Measurements from ENCODE around the gene CDH10. TPM values are rescaled to one million over a fixed set of nuclear protein-coding genes. Genes with fewer than 3 reads are reported as not detected.

CDH10 gene
- total and polyA plus RNA-seq, 2 of the 13 experiments (the other 11 are each of a cell fraction or from before 2014, with no cell fraction given), result 0.01 to 0.04 TPM

DNA sequence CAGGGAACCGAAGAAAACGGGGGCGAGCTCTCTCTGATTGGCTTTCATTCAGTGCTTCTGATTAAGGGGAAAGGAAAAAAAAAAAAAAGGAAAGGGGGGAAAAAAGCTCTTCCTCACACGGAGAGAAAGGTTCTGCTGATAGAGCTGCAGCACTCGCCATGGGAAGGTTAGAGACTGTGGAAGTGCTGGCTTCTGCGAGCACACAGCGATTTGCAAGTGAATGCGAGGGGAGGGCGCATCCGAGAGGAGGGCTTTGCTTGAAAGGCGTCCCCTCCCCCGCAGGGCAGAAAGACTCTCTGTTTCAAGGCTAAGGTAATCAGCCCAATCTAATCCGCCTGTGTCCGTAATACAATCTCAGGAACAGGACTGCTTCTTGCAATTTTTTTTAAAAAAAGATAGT lies at the start of gene CDH10 (continued):
- no peak for TF ChIP-seq ZBTB8A (CRISPR knock-in tag; IDR thresholded peaks at IDR 0.05; ENCODE audit: borderline replicate concordance, low read depth)

DNA sequence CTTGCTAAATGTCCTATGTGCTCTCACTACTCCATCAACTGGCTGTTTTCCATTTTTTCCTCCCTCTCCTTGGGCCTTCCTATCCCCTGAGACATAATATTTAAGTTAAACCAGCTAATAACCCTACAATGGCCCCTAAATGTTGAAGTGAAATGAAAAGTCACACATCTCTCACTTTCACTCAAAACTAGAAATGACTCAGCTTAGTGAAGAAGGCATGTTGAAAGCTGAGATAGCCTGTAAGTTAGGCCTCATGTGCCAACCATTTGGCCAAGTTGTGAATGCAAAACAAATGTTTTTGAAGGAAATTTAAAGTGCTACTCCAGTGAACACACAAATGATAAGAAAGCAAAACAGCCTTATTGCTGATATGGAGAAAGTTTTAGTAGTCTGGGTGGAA lies 48.8 kb upstream of the CDH10 start:
- ChIA-PET POLR2A (no interaction called here), CTCF (ENCODE audit: low intra/inter-chr PET ratio, low total read pairs) (no interaction called here)
- H3K4me3 ChIP-seq (replicated peaks in 1 of 3; ENCODE audit: insufficient read depth in 1 of 3, low read depth in 2 of 3, low read length in 3 of 3), result no peak overlapping the region
- no TSS peak for BruUV-seq (replicated peaks)
- no peak overlapping the region for H3K27ac ChIP-seq (ENCODE audit: extremely low read length, insufficient read depth, low read length)
- TF ChIP-seq, protein P1, sequence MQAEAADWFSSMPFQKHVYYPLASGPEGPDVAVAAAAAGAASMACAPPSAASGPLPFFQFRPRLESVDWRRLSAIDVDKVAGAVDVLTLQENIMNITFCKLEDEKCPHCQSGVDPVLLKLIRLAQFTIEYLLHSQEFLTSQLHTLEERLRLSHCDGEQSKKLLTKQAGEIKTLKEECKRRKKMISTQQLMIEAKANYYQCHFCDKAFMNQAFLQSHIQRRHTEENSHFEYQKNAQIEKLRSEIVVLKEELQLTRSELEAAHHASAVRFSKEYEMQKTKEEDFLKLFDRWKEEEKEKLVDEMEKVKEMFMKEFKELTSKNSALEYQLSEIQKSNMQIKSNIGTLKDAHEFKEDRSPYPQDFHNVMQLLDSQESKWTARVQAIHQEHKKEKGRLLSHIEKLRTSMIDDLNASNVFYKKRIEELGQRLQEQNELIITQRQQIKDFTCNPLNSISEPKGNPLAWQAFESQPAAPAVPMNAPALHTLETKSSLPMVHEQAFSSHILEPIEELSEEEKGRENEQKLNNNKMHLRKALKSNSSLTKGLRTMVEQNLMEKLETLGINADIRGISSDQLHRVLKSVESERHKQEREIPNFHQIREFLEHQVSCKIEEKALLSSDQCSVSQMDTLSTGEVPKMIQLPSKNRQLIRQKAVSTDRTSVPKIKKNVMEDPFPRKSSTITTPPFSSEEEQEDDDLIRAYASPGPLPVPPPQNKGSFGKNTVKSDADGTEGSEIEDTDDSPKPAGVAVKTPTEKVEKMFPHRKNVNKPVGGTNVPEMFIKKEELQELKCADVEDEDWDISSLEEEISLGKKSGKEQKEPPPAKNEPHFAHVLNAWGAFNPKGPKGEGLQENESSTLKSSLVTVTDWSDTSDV (CRISPR knock-in tag; IDR thresholded peaks at IDR 0.05), result no peak
- TF ChIP-seq XRCC5 (optimal IDR thresholded peaks at IDR 0.05; ENCODE audit: low read length), result no peak
- TF ChIP-seq MTA3 (CRISPR knock-in tag; IDR thresholded peaks at IDR 0.05), result no peak
- no peak for TF ChIP-seq ETV5 (CRISPR knock-in tag; IDR thresholded peaks at IDR 0.05; ENCODE audit: borderline replicate concordance)
- TF ChIP-seq RFXANK (CRISPR knock-in tag; IDR thresholded peaks at IDR 0.05), result no peak
- no peak for TF ChIP-seq CAMTA2 (CRISPR knock-in tag; IDR thresholded peaks at IDR 0.05; ENCODE audit: borderline replicate concordance)
- TF ChIP-seq ZBTB25 (CRISPR knock-in tag; IDR thresholded peaks at IDR 0.05), result no peak
- no peak for TF ChIP-seq CEBPG (CRISPR knock-in tag; IDR thresholded peaks at IDR 0.05)
- TF ChIP-seq U2AF2 (IDR thresholded peaks at IDR 0.05; ENCODE audit: low read depth, low read length), result no peak
- TF ChIP-seq, protein P2, sequence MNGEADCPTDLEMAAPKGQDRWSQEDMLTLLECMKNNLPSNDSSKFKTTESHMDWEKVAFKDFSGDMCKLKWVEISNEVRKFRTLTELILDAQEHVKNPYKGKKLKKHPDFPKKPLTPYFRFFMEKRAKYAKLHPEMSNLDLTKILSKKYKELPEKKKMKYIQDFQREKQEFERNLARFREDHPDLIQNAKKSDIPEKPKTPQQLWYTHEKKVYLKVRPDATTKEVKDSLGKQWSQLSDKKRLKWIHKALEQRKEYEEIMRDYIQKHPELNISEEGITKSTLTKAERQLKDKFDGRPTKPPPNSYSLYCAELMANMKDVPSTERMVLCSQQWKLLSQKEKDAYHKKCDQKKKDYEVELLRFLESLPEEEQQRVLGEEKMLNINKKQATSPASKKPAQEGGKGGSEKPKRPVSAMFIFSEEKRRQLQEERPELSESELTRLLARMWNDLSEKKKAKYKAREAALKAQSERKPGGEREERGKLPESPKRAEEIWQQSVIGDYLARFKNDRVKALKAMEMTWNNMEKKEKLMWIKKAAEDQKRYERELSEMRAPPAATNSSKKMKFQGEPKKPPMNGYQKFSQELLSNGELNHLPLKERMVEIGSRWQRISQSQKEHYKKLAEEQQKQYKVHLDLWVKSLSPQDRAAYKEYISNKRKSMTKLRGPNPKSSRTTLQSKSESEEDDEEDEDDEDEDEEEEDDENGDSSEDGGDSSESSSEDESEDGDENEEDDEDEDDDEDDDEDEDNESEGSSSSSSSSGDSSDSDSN (CRISPR knock-in tag; IDR thresholded peaks at IDR 0.05), result no peak
- no peak for TF ChIP-seq ZFP36 (IDR thresholded peaks at IDR 0.05; ENCODE audit: borderline replicate concordance, low read depth, low read length, partially characterized antibody)
- no peak for TF ChIP-seq PHF8 (CRISPR knock-in tag; IDR thresholded peaks at IDR 0.05)
- TF ChIP-seq, protein P3, sequence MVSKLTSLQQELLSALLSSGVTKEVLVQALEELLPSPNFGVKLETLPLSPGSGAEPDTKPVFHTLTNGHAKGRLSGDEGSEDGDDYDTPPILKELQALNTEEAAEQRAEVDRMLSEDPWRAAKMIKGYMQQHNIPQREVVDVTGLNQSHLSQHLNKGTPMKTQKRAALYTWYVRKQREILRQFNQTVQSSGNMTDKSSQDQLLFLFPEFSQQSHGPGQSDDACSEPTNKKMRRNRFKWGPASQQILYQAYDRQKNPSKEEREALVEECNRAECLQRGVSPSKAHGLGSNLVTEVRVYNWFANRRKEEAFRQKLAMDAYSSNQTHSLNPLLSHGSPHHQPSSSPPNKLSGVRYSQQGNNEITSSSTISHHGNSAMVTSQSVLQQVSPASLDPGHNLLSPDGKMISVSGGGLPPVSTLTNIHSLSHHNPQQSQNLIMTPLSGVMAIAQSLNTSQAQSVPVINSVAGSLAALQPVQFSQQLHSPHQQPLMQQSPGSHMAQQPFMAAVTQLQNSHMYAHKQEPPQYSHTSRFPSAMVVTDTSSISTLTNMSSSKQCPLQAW (CRISPR knock-in tag; IDR thresholded peaks at IDR 0.05), result no peak
- H3K79me2 ChIP-seq (ENCODE audit: insufficient read depth, low read length), result no peaks in the 10 kb centered on the region
- H3K4me2 ChIP-seq (ENCODE audit: low read depth, low read length), result no peak overlapping the region
- FAIRE-seq (no peak), DNase-seq (ENCODE audit: low spot score) (no peak), ATAC-seq (no peak)
- no peaks in the 10 kb centered on the region for H4K20me1 ChIP-seq (ENCODE audit: insufficient read depth, low read length)
- no peak overlapping the region for H2AFZ ChIP-seq (ENCODE audit: low read length)
- no peak overlapping the region for H3K9ac ChIP-seq (ENCODE audit: insufficient read depth, low read depth, low read length)
- no peaks in the 10 kb centered on the region for H3K36me3 ChIP-seq (replicated peaks in 1 of 2; ENCODE audit: control insufficient read depth in 1 of 2, insufficient read depth in 2 of 2, low read length in 2 of 2)
- intact Hi-C loops (cut with micrococcal nuclease; ENCODE audit: unreplicated experiment), result no loop called here
- peaks cover 85% of the 10 kb centered on the region for H3K9me3 ChIP-seq (ENCODE audit: low read length)
- no peaks in the 10 kb centered on the region for H3K27me3 ChIP-seq (ENCODE audit: control insufficient read depth in 1 of 2, insufficient read depth in 2 of 2, low read length in 2 of 2)
- H3K4me1 ChIP-seq (ENCODE audit: insufficient read depth, low read length), result no peaks in the 10 kb centered on the region
- in situ Hi-C loops (cut with HindIII; ENCODE audit: extremely low pct_ligation_motif_present, low pct_unique_long_range_greater_than_20kb), result no loop called here

Measured in HepG2 (cell line).